ENCODE measurements around the gene BSG.

DNA sequence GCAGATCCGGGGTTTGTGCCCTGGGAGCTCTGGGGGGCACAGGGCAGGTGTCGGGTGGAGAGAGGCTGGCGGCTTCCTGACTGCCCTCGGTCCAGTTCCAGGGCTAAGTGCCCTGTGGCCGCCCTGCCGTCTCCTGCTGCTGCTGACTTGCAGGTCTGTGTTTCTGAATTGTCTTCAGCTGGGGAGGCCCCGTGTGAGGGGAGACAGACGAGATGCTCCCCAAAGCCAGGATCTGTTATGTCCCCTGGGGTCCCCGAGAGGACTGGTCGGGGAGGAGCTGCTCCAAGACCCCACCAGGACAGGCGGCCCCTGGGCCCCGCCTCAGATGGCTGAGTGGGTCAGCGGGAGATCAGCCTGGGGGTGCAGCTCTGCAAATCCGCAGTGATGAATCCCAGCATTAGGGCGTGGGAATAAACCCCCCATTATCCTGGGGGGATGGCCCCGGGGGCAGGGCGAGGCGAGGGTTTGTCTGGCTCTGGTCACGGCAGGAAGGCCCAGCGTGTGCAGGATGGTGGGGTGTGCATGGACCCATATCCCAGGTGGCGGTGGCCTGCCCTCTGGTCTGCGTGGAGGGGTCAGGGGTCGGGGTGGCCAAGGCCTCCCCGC lies 22.0 kb downstream of the BSG start:
- TF ChIP-seq EZH2phosphoT487 (IDR thresholded peaks at IDR 0.05; ENCODE audit: low read depth, severe bottlenecking, unreplicated experiment) (no peak), EZH2 (IDR thresholded peaks at IDR 0.05; ENCODE audit: borderline replicate concordance) (no peak)
- TF ChIP-seq, protein P1, sequence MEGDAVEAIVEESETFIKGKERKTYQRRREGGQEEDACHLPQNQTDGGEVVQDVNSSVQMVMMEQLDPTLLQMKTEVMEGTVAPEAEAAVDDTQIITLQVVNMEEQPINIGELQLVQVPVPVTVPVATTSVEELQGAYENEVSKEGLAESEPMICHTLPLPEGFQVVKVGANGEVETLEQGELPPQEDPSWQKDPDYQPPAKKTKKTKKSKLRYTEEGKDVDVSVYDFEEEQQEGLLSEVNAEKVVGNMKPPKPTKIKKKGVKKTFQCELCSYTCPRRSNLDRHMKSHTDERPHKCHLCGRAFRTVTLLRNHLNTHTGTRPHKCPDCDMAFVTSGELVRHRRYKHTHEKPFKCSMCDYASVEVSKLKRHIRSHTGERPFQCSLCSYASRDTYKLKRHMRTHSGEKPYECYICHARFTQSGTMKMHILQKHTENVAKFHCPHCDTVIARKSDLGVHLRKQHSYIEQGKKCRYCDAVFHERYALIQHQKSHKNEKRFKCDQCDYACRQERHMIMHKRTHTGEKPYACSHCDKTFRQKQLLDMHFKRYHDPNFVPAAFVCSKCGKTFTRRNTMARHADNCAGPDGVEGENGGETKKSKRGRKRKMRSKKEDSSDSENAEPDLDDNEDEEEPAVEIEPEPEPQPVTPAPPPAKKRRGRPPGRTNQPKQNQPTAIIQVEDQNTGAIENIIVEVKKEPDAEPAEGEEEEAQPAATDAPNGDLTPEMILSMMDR (IDR thresholded peaks at IDR 0.05; ENCODE audit: poor library complexity), result no peak

Data from hepatocyte (in vitro differentiated cells).